IPS-20b (cell line): Measurements from ENCODE around the gene PCSK2.

Experiments used
- H3K27ac ChIP-seq: one replicate; pipeline ENCODE4 v1.5.1; 2013; ENCODE audit warnings: low read length
- H3K27me3 ChIP-seq: 2 replicates; pipeline ENCODE4 v1.6.1; 2013; ENCODE audit warnings: mild to moderate bottlenecking, low read length, inconsistent platforms; ENCODE audit not compliant: insufficient read depth
- H3K36me3 ChIP-seq: 2 replicates; pipeline ENCODE4 v1.6.1; 2013; ENCODE audit warnings: low read depth, mild to moderate bottlenecking, inconsistent platforms, low read length, moderate library complexity; ENCODE audit not compliant: insufficient read depth
- H3K4me1 ChIP-seq: 2 replicates; pipeline ENCODE4 v1.6.1; 2013; ENCODE audit warnings: mild to moderate bottlenecking, control low read depth, inconsistent platforms, low read length, moderate library complexity; ENCODE audit not compliant: insufficient read depth
- H3K4me3 ChIP-seq: 2 replicates; pipeline ENCODE4 v1.5.1; 2013; ENCODE audit warnings: mild to moderate bottlenecking, low read length, inconsistent platforms
- H3K9ac ChIP-seq: 2 replicates; pipeline ENCODE4 v1.6.1; 2013; ENCODE audit warnings: low read depth, mild to moderate bottlenecking, inconsistent platforms, low read length, moderate library complexity
- H3K9me3 ChIP-seq: 2 replicates; pipeline ENCODE4 v1.6.1; 2013; ENCODE audit warnings: mild to moderate bottlenecking, low read depth, low read length, inconsistent platforms; ENCODE audit not compliant: insufficient read depth

PCSK2 gene

DNA sequence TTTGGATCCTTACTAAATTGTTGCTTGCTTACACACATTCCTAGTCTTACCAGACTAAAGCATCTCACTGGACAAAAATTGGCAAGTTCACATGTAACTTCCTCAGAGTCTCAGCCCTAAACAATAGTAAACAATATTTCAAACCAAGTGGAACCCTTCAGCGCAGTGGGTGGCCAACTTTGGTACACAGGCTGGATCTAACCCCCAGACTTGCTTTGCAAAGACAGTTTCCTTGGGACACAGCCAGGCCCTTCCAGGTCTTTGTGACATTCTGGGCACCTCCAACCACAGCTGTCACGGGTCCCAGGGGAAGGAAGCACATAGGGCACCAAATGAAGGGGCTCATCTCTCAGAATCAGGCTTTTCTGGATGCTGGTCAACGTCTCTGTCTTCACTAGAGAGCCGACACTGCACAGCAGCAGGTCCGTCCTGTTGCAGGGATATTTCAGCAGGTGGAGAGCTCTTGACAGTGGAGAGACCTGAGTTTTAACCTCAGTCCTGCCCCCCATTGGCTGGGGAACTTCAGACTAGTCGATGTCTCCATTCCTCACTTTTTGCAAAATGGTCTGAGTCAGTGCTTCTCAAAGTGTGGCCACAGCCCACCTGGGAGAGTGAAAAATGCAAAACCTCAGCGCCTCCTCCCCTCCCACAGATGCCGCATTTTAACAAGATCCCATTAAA is 212.9 kb downstream of the PCSK2 start:
- H3K27ac ChIP-seq, result no peak overlapping the region

DNA sequence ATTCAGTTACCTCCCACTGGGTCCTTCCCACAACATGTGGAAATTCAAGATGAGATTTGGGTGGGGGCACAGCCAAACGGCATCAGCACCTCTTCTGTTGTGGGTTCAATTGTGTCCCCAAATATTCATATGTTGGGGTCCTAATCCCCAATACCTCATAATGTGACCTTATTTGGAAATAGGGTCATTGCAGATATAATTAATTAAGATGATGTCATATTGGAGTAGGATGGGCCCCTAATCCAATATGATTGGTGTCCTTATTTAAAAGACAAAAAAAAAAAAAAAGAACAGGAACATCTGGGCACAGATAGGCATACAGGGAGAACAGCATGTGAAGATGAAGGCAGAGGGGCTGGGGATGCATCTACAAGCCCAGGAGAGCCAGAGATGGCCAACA is 214.9 kb downstream of the PCSK2 start:
- Histone ChIP-seq H3K27me3 (no peaks in the 10 kb centered on the region), H3K36me3 (no peaks in the 10 kb centered on the region)

More for the DNA sequence above, 212.9 kb downstream of the PCSK2 start:
- no peaks in the 10 kb centered on the region for H3K4me1 ChIP-seq
- no peaks in the 10 kb centered on the region for H3K36me3 ChIP-seq
- H3K4me3 ChIP-seq, result no peak overlapping the region
- no peak overlapping the region for H3K9ac ChIP-seq
- no peaks in the 10 kb centered on the region for H3K9me3 ChIP-seq
- no peaks in the 10 kb centered on the region for H3K27me3 ChIP-seq

DNA sequence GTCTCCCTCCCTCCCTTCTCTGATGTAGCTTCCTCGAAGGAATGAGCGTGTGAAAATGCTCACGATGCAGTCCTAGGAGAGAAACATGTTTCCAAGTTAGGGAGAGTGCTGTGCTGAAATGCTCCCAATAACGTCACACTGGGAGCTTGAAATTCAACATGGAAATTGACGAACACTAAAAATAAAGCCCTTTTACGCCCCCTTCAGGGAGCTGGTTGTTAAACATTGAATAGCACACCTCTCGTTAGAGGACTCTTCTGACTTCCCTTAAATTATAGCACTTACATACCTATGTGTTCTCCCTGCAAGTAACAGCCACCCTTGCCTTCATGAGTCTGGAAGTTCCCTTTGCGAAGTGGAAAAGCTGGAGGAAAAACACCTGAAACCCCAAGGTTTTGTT is 215.7 kb downstream of the PCSK2 start:
- H3K27me3 ChIP-seq, result no peaks in the 10 kb centered on the region
- no peaks in the 10 kb centered on the region for H3K9me3 ChIP-seq
- no peak overlapping the region for H3K27ac ChIP-seq
- no peak overlapping the region for H3K4me3 ChIP-seq
- H3K9ac ChIP-seq, result no peak overlapping the region
- no peaks in the 10 kb centered on the region for H3K36me3 ChIP-seq
- H3K4me1 ChIP-seq, result no peaks in the 10 kb centered on the region

More for the DNA sequence above, 214.9 kb downstream of the PCSK2 start:
- Histone ChIP-seq H3K4me1 (no peaks in the 10 kb centered on the region), H3K9me3 (no peaks in the 10 kb centered on the region), H3K9ac (no peak overlapping the region), H3K4me3 (no peak overlapping the region), H3K27ac (no peak overlapping the region)

DNA sequence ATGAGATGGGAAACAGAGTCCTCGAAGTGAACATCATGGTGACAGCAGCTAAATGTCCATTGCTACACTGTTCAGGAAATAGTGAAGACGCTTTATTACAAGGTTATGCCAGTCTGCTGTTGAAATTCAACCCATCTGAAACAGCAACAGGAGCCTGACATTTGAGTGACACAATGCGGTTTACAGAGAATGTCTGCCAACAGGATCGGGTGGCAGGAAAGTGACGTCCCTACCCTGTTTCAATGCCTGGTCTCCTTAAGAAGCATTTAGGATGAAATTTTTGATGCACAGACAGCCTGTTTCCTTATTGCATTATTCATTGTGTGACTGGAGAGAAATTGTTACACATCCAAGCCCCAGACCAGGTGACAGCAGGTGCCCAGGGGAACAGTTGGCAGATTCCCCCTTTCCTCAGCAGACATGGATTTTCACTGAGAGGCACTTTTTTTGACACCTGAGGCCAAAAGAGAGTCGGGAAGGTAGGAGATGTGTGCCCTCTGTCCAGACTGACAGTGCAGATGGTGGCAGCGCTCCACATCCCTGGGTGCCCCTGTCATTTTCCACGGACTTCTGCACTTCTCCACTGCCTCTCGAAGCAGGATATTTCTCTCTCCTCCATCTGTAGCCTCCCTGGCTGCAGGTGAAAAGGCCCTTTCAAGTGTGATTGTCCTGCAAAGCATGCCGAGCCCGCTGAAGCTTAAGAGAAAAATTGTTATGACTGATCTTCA is 216.5 kb downstream of the PCSK2 start:
- Histone ChIP-seq H3K4me3 (no peak overlapping the region), H3K36me3 (no peaks in the 10 kb centered on the region), H3K9ac (no peak overlapping the region), H3K27me3 (no peaks in the 10 kb centered on the region), H3K9me3 (no peaks in the 10 kb centered on the region), H3K4me1 (no peaks in the 10 kb centered on the region), H3K27ac (no peak overlapping the region)

DNA sequence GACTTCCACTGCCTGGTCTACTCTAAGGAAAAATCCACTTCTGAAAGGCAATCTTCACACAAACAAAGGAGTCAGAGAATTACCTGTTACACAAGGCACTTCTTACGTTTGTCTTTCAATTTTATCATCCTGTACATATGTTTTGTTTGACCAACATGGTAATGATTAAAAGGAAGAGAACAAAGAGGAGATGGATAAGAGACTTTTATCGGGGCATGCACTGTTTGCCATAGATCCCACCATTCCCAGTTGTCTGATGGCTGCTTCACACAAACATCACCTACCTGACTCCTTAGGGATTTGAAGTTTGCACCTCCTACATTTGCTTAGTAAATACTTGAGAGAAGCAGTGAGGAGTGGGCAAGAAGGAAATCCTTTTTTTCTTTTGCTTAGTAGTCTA is 217.3 kb downstream of the PCSK2 start:
- Histone ChIP-seq H3K9me3 (no peaks in the 10 kb centered on the region), H3K9ac (no peak overlapping the region), H3K36me3 (no peaks in the 10 kb centered on the region), H3K27ac (no peak overlapping the region), H3K27me3 (no peaks in the 10 kb centered on the region), H3K4me1 (no peaks in the 10 kb centered on the region), H3K4me3 (no peak overlapping the region)

DNA sequence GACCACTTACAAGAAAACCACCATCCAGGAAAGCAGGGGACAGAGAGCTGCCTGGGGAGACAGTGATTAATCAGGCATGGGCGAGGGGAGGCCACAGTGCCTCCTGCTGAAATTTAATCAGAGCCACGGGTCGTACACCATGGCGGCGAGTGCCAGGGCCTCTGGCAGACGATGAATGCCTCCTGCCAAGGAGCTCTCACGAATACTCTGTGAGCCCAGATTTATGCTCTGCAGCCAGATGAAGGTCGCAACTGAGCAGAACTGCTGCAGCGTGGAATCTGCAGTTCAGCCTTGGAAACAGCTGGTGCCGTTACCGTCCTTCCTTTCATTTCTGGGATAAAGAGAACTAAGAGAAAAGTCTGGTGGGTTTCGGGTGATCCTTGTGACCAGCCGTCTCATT is 218.7 kb downstream of the PCSK2 start:
- Histone ChIP-seq H3K4me1 (no peaks in the 10 kb centered on the region), H3K9me3 (no peaks in the 10 kb centered on the region), H3K9ac (no peak overlapping the region), H3K36me3 (no peaks in the 10 kb centered on the region), H3K4me3 (no peak overlapping the region), H3K27ac (no peak overlapping the region), H3K27me3 (no peaks in the 10 kb centered on the region)

DNA sequence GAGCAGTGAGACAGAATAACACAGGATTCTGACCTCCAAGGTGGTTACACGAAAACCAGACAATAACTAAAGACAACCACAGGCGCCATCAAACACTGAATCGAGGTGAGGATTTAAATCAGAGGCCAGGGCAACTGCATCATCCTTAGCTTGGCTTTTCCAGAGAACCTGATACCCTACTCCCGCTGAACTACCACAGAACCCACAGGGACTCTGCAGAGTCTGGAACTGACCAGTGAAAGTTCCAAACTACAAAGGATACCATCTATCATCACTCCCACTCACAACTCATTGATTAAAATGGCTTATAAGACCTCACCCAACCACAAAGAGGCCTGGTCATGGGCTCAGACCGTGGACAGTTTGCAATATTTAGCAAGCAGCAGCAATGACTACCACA is 219.3 kb downstream of the PCSK2 start:
- Histone ChIP-seq H3K9me3 (no peaks in the 10 kb centered on the region), H3K36me3 (no peaks in the 10 kb centered on the region), H3K27ac (no peak overlapping the region), H3K4me3 (no peak overlapping the region), H3K4me1 (no peaks in the 10 kb centered on the region), H3K9ac (no peak overlapping the region), H3K27me3 (no peaks in the 10 kb centered on the region)

DNA sequence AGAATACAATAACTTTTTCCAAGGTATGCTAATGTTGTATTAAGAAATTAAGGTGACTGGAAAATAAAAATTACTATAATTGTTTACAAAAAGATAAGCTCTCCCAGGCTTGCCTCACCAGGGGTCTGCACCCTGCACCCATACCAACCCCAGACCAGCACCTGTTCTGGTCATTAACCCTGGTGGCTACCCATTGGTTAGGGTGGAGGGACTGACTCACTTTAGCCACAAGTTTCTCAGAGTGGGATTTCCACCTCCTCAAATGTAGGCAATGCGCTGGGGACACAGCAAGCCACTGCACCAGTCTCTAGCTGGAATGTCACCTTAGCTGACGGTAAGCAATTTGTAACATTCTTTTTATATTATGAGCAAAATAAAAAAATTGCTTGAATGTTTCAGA is 221.2 kb downstream of the PCSK2 start:
- Histone ChIP-seq H3K4me1 (no peaks in the 10 kb centered on the region), H3K27me3 (no peaks in the 10 kb centered on the region), H3K9ac (no peak overlapping the region), H3K36me3 (no peaks in the 10 kb centered on the region), H3K9me3 (no peaks in the 10 kb centered on the region), H3K27ac (no peak overlapping the region), H3K4me3 (no peak overlapping the region)

DNA sequence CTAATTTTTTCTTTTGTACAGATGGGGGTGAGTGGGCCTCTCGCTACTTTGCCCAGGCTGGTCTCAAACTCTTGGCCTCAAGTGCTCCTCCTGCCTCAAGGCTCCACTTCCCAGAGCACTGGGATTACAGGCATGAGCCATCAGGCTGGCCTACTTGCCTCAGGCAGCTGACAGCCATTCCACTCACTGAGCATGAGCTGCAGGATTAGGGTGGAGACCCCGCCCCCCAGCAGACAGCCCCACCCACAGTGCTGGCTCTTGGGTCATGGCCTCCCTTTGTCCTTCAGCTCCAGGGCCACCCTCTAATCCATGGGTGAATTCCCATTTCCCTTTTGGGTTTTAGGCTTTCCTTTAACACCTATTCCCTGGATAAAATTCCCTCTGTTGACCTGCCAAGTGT is 222.2 kb downstream of the PCSK2 start:
- Histone ChIP-seq H3K4me1 (no peaks in the 10 kb centered on the region), H3K27ac (no peak overlapping the region), H3K9ac (no peak overlapping the region), H3K27me3 (no peaks in the 10 kb centered on the region), H3K4me3 (no peak overlapping the region), H3K36me3 (no peaks in the 10 kb centered on the region), H3K9me3 (no peaks in the 10 kb centered on the region)

DNA sequence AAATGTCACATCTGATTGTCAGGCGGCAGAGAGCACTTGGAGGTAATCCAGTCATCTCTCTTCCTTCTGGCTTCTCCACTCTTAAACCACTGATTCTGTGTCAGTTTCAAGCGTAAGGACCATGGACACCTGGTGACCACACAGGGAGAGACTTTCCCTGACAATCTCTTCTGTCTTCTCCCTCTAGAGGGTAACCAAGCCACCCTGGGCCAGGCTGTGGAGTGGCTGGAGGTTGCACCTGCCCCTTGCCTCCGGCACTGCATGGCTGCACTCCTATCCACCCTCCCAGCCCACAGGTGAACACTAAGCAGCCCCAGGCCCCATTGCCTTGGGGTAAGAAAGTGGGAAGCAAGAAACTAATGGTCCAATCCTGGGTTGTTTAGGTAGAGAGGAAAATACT is 225.6 kb downstream of the PCSK2 start:
- no peaks in the 10 kb centered on the region for H3K9me3 ChIP-seq
- no peak overlapping the region for H3K27ac ChIP-seq
- no peaks in the 10 kb centered on the region for H3K27me3 ChIP-seq
- no peaks in the 10 kb centered on the region for H3K36me3 ChIP-seq
- no peaks in the 10 kb centered on the region for H3K4me1 ChIP-seq
- H3K4me3 ChIP-seq, result no peak overlapping the region
- no peak overlapping the region for H3K9ac ChIP-seq

DNA sequence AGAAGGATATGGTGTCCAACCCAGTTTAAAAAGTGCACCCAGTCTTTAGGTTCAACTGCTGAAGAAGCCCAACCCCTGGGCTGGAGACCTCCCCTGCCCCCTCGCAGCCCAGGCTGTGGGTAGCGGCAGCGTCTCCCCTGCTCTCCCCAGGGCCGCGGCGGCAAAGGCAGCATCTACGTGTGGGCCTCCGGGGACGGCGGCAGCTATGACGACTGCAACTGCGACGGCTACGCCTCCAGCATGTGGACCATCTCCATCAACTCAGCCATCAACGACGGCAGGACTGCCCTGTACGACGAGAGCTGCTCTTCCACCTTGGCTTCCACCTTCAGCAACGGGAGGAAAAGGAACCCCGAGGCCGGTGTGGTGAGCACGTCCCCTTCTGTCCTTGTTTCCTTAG is 226.8 kb downstream of the PCSK2 start:
- Histone ChIP-seq H3K9me3 (no peaks in the 10 kb centered on the region), H3K27ac (no peak overlapping the region), H3K9ac (no peak overlapping the region), H3K4me3 (no peak overlapping the region), H3K36me3 (no peaks in the 10 kb centered on the region), H3K4me1 (no peaks in the 10 kb centered on the region), H3K27me3 (no peaks in the 10 kb centered on the region)

DNA sequence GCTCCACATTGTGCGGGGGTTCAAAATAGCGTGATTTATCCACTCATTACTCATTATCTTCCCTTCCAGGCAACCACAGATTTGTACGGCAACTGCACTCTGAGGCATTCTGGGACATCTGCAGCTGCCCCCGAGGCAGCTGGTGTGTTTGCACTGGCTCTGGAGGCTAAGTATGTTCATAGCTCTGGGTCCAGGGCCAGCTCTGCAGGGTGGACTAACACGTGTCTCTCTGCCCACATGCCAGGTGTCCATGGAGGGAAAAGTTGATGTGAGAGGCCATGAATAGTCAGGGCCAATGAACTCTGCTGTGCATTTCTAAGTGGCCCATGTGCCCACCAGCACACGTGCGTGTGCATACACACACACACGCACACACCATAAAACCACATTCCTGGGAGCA is 229.4 kb downstream of the PCSK2 start:
- H3K4me3 ChIP-seq, result no peak overlapping the region
- no peaks in the 10 kb centered on the region for H3K36me3 ChIP-seq
- no peaks in the 10 kb centered on the region for H3K4me1 ChIP-seq
- H3K27me3 ChIP-seq, result no peaks in the 10 kb centered on the region
- no peaks in the 10 kb centered on the region for H3K9me3 ChIP-seq
- no peak overlapping the region for H3K27ac ChIP-seq
- H3K9ac ChIP-seq, result no peak overlapping the region
